GM13977 (cell line): ENCODE results near the gene TBL1X.

Experiments
- DNase-seq: peaks from one replicate; pipeline ENCODE4 v3.0.0; 2012; ENCODE audit warnings: low spot score
- CTCF ChIP-seq: IDR thresholded peaks from 2 replicates; pipeline ENCODE4 v1.5.1; 2012; ENCODE audit warnings: mild to moderate bottlenecking, control low read depth; ENCODE audit not compliant: insufficient read depth; ENCODE audit errors: extremely low read depth, missing control alignments
- in situ Hi-C: fragments of 300-500 bp; cut with MboI; formaldehyde crosslinking; loops from one replicate; pipeline ENCODE4 v1.12.0; 2022; ENCODE audit warnings: low sequenced_read_pairs, low pct_unique_long_range_greater_than_20kb, mixed read lengths, inconsistent platforms; ENCODE audit not compliant: unreplicated experiment

Gene TBL1X

GRCh38 chrX:9494771-9495170, 29.9 kb downstream of the TBL1X start:
- DNase-seq: no peak
- no peak for TF ChIP-seq CTCF
- in situ Hi-C loops: no loop called here

- in situ Hi-C loops: no loop called here
- TF ChIP-seq CTCF: no peak
- no peak for DNase-seq
Measured at GRCh38 chrX:9495496-9495895, 30.6 kb downstream of the TBL1X start.

GRCh38 chrX:9498236-9498635, 33.4 kb downstream of the TBL1X start:
- DNase-seq: no peak

GRCh38 chrX:9500584-9500983, 35.7 kb downstream of the TBL1X start:
- DNase-seq: no peak
- no peak for TF ChIP-seq CTCF
- in situ Hi-C loops: no loop called here

More at GRCh38 chrX:9498236-9498635, 33.4 kb downstream of the TBL1X start:
- no peak for TF ChIP-seq CTCF
- in situ Hi-C loops: no loop called here

- in situ Hi-C loops: no loop called here
- TF ChIP-seq CTCF: no peak
Measured at GRCh38 chrX:9501362-9501761, 36.5 kb downstream of the TBL1X start.

GRCh38 chrX:9503261-9503660, 38.4 kb downstream of the TBL1X start:
- no peak for TF ChIP-seq CTCF
- DNase-seq: no peak
- in situ Hi-C loops: no loop called here

More at GRCh38 chrX:9501362-9501761, 36.5 kb downstream of the TBL1X start:
- no peak for DNase-seq

- TF ChIP-seq CTCF: no peak
- DNase-seq: no peak
- in situ Hi-C loops: no loop called here
Measured at GRCh38 chrX:9510366-9510765, 45.5 kb downstream of the TBL1X start.
